ENCODE results near the gene B4GALT2.

DNA sequence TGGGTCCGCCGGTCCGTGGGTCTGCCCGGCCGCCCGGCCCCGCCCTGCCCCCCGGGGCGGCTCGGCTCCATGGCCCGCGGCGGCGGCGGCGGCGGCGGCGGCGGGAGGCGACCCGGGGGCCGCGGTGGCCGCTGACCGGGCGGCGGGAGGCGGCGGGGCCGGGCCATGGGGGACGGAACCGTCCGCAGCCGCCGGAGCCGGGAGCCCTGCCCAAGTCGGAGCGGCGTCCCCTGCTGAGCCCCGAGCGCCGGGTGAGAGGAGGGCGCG, 184 bp downstream of the B4GALT2 start:
- TF ChIP-seq, protein P1, sequence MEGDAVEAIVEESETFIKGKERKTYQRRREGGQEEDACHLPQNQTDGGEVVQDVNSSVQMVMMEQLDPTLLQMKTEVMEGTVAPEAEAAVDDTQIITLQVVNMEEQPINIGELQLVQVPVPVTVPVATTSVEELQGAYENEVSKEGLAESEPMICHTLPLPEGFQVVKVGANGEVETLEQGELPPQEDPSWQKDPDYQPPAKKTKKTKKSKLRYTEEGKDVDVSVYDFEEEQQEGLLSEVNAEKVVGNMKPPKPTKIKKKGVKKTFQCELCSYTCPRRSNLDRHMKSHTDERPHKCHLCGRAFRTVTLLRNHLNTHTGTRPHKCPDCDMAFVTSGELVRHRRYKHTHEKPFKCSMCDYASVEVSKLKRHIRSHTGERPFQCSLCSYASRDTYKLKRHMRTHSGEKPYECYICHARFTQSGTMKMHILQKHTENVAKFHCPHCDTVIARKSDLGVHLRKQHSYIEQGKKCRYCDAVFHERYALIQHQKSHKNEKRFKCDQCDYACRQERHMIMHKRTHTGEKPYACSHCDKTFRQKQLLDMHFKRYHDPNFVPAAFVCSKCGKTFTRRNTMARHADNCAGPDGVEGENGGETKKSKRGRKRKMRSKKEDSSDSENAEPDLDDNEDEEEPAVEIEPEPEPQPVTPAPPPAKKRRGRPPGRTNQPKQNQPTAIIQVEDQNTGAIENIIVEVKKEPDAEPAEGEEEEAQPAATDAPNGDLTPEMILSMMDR (conservative IDR thresholded peaks at IDR 0.05) = no peak
- TF ChIP-seq ZFX (IDR thresholded peaks at IDR 0.05) = no peak

Measured in C4-2B (cell line).